ENCODE data around the gene CITED2.

Gene CITED2

DNA sequence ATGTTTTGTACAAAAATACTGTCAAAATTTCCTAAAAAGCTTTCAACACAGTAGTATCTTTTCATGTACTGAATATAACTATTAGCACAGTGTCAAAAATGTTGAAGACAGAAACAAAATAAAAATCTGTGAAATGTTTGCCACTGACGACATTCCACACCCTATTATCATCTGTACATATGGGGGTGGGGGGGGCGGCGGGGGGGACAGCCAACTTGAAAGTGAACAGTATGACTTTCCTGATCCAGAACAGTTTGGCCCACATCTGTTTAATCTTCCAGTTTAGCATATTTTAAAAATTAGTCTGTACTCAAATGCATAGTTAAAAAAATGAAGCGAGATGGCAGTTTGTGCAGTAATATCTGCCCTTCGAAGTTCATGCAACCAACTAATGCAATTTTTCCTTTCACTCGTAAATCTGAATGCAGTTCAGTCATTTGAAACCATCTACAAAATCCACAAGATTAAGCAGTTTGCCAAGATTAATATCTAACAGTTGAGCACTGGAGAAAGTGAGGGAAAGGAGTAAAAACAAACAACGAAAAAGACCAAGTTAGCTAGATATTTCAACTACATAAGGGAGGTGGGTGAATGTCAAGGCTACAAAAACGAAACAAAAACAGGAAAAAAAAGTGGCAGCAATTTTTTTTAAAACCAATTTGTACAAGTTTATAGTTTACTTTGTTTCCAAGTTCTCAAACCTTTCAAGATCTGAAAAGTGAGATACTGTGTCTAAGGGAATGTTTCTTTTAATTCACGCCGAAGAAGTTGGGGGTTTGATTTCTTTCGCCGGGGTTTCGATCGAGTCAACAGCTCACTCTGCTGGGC is 1.9 kb downstream of the CITED2 start:
- TF ChIP-seq, protein P1, sequence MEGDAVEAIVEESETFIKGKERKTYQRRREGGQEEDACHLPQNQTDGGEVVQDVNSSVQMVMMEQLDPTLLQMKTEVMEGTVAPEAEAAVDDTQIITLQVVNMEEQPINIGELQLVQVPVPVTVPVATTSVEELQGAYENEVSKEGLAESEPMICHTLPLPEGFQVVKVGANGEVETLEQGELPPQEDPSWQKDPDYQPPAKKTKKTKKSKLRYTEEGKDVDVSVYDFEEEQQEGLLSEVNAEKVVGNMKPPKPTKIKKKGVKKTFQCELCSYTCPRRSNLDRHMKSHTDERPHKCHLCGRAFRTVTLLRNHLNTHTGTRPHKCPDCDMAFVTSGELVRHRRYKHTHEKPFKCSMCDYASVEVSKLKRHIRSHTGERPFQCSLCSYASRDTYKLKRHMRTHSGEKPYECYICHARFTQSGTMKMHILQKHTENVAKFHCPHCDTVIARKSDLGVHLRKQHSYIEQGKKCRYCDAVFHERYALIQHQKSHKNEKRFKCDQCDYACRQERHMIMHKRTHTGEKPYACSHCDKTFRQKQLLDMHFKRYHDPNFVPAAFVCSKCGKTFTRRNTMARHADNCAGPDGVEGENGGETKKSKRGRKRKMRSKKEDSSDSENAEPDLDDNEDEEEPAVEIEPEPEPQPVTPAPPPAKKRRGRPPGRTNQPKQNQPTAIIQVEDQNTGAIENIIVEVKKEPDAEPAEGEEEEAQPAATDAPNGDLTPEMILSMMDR (IDR thresholded peaks at IDR 0.05): no peak

- TF ChIP-seq, protein P1 (IDR thresholded peaks at IDR 0.05): no peak
Measured at GRCh38 chr6:139371421-139372203, 2.8 kb downstream of the CITED2 start.

GRCh38 chr6:139370999-139371345 is 3.5 kb downstream of the CITED2 start:
- TF ChIP-seq, protein P1 (IDR thresholded peaks at IDR 0.05): no peak

DNA sequence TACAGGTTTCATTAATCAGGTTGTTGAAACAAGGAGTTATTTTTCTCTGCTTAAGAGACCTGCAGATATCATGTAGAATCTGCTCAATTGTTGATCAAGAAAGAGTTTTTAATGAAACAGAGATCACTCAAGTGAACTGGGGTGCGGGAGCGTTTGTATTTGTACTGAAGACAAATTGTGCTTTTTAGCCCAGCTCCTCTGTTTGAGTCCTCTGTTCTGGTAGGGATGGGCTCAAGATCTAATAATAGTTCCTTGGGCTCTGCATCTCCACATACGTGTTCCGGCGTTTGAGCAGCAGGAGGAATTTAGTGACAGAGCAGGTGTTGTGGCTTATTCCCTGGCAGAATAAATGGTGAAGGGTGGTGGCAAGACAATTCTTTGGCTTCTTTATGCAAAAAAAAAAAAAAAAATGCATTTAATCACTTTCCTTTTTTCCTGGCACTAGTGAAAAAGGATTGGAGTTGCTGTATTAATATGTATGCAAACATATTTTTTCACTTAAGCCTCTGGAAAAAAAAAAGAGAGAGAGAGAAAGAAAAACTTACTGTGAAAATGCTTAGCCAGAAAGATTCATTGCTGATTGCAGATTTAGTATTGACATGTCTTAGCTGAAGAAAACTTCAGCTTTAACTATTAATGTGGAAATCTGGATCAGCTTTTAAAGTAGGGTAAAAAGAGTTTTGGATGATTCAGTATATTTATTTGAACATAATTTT is 4.0 kb downstream of the CITED2 start:
- TF ChIP-seq, protein P1 (IDR thresholded peaks at IDR 0.05): no peak

GRCh38 chr6:139369568-139370282 is 4.7 kb downstream of the CITED2 start:
- TF ChIP-seq, protein P1 (IDR thresholded peaks at IDR 0.05): peak; percentile 66

DNA sequence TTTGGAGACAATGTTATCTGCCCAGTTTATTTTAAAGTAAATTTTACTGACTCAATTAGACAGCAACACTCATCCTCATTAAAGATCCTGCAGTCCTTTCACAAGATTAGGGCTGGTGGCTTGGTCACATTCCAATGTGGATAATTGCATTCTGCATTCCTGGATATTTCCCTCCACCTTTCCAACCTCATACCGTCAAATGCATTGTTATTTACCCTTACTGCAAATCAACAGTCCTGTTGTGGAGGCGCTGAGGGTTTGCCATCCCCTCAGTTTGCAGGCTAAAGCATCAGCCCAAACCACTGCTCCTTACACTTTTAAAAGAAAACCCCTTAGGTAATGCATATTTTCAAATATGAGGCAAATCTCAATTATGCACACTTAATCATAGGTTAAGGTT is 5.4 kb downstream of the CITED2 start:
- TF ChIP-seq, protein P1 (IDR thresholded peaks at IDR 0.05): no peak

DNA sequence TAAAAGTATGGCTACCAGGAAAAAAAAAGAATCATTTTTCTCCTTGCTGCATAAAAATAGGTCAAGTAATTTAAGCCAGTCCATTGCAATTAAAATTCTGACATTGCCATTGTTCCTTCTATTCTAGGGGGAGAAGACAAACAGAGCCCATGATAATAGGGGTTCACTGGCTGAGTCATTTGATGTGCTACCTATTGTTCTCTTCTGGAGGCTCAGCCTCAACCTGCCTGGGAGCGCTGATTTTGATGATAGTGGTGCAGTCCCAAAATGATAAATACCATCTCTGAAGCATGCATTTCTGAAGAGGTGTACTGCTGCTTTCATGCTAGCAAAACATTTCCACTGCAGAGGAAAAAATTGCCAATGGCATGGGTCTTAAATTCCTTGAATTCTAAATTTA is 5.8 kb downstream of the CITED2 start:
- TF ChIP-seq, protein P1 (IDR thresholded peaks at IDR 0.05): no peak
